WTC11 (cell line): ENCODE measurements around the gene AKT3. TPM values are rescaled to one million over a fixed set of nuclear protein-coding genes. Genes with fewer than 3 reads are reported as not detected.
"Not testable (repeated sequence)": the region's sequence is repeated elsewhere in the genome, so short reads cannot be mapped to it uniquely, and the experiment has no call there.

Experiments used
- ATAC-seq: fragments of 200-7000 bp; cut with Tn5 transposase; 2 replicates; pipeline ENCODE4 v1.10.0; 2021; ENCODE audit warnings: mild to moderate bottlenecking, moderate library complexity
- CTCF ChIA-PET: fragments of 300-600 bp; sonication (Branson Sonifier 250); formaldehyde crosslinking; loops from one replicate; lab custom pipeline; 2021; ENCODE audit warnings: antibody characterized with exemption; lab: Charles Lee
- POLR2A ChIA-PET: fragments of 350-600 bp; sonication (Branson Sonifier 250); formaldehyde crosslinking; loops from one replicate; lab custom pipeline; 2021; ENCODE audit warnings: antibody characterized with exemption; lab: Charles Lee
- DNase-seq: peaks from one replicate; pipeline ENCODE4 v3.0.0; 2021; ENCODE audit warnings: low spot score
- H3K27ac Mint-ChIP-seq: 2 replicates; pipeline ENCODE4 v1.8.0; 2021; ENCODE audit warnings: mixed read lengths
- H3K27me3 Mint-ChIP-seq: 2 replicates; pipeline ENCODE4 v1.8.0; 2021; ENCODE audit warnings: low read depth, mild to moderate bottlenecking, moderate library complexity, mixed read lengths
- H3K36me3 Mint-ChIP-seq: 2 replicates; pipeline ENCODE4 v1.8.0; 2021; ENCODE audit warnings: mixed read lengths
- H3K4me1 Mint-ChIP-seq: 2 replicates; pipeline ENCODE4 v1.8.0; 2022; ENCODE audit warnings: mixed read lengths
- H3K4me3 Mint-ChIP-seq: 2 replicates; pipeline ENCODE4 v1.8.0; 2021; ENCODE audit warnings: mild to moderate bottlenecking, moderate library complexity, mixed read lengths
- H3K9me3 Mint-ChIP-seq: 2 replicates; pipeline ENCODE4 v1.8.0; 2021; ENCODE audit warnings: mixed read lengths
- CREB1 ChIP-seq: sonication (generic); formaldehyde crosslinking; IDR thresholded peaks from 2 replicates; pipeline ENCODE4 v1.8.0; 2023; ENCODE audit warnings: mild to moderate bottlenecking, missing genetic modification reagents
- FOXP1 ChIP-seq: sonication (generic); formaldehyde crosslinking; IDR thresholded peaks from 2 replicates; pipeline ENCODE4 v1.8.0; 2022; ENCODE audit warnings: missing genetic modification reagents, mild to moderate bottlenecking, moderate library complexity, borderline replicate concordance
- HMGA2 ChIP-seq: fragments of 250-450 bp; sonication (Bioruptor Pico); IDR thresholded peaks from 2 replicates; pipeline ENCODE4 v1.4.0; 2021; ENCODE audit warnings: mild to moderate bottlenecking, moderate library complexity
- MAX ChIP-seq: sonication (generic); formaldehyde crosslinking; IDR thresholded peaks from 2 replicates; pipeline ENCODE4 v1.8.0; 2022; ENCODE audit warnings: mild to moderate bottlenecking, missing genetic modification reagents
- MXD4 ChIP-seq: fragments of 250-450 bp; sonication (Bioruptor Pico); IDR thresholded peaks from 2 replicates; pipeline ENCODE4 v1.8.0; 2021; ENCODE audit warnings: mild to moderate bottlenecking, moderate library complexity, borderline replicate concordance
- NFYB ChIP-seq: sonication (generic); formaldehyde crosslinking; conservative IDR thresholded peaks from 2 replicates; pipeline ENCODE4 v1.8.0; 2022; ENCODE audit warnings: low read depth, missing genetic modification reagents
- PRRX2 ChIP-seq: fragments of 250-450 bp; sonication (Bioruptor Pico); IDR thresholded peaks from 2 replicates; pipeline ENCODE4 v1.8.0; 2021; ENCODE audit warnings: mild to moderate bottlenecking
- SMAD3 ChIP-seq: sonication (generic); formaldehyde crosslinking; IDR thresholded peaks from 2 replicates; pipeline ENCODE4 v1.8.0; 2022; ENCODE audit warnings: missing genetic modification reagents, mild to moderate bottlenecking, borderline replicate concordance
- SOX15 ChIP-seq: fragments of 250-450 bp; sonication (Bioruptor Pico); IDR thresholded peaks from 2 replicates; pipeline ENCODE4 v1.9.0; 2021; ENCODE audit warnings: mild to moderate bottlenecking
- TCF7 ChIP-seq: sonication (generic); formaldehyde crosslinking; IDR thresholded peaks from 2 replicates; pipeline ENCODE4 v1.8.0; 2022; ENCODE audit warnings: mild to moderate bottlenecking, low read depth, missing genetic modification reagents, moderate library complexity
- TP53 ChIP-seq: sonication (generic); formaldehyde crosslinking; IDR thresholded peaks from 2 replicates; pipeline ENCODE4 v1.8.1; 2023; ENCODE audit warnings: mild to moderate bottlenecking, missing genetic modification reagents
- ZNF138 ChIP-seq: sonication (generic); formaldehyde crosslinking; conservative IDR thresholded peaks from 2 replicates; pipeline ENCODE4 v1.8.1; 2022; ENCODE audit warnings: mild to moderate bottlenecking, moderate library complexity, missing genetic modification reagents
- ZNF219 ChIP-seq: sonication (generic); formaldehyde crosslinking; IDR thresholded peaks from 2 replicates; pipeline ENCODE4 v1.8.0; 2023; ENCODE audit warnings: missing genetic modification reagents, mild to moderate bottlenecking, borderline replicate concordance
- ZNF263 ChIP-seq: sonication (generic); formaldehyde crosslinking; IDR thresholded peaks from 2 replicates; pipeline ENCODE4 v1.8.1; 2022; ENCODE audit warnings: low read depth, mild to moderate bottlenecking, moderate library complexity, missing genetic modification reagents
- total RNA-seq: library from RNA; stranded (reverse); gene quantifications from 3 replicates; pipeline ENCODE4 v1.2.3, GENCODE V29; 2021
- TF ChIP-seq, protein P1 (sequence below): sonication (generic); formaldehyde crosslinking; conservative IDR thresholded peaks from 2 replicates; pipeline ENCODE4 v1.8.1; 2022; ENCODE audit warnings: mild to moderate bottlenecking, missing genetic modification reagents
- TF ChIP-seq, protein P2 (sequence below): sonication (generic); formaldehyde crosslinking; IDR thresholded peaks from 2 replicates; pipeline ENCODE4 v1.8.1; 2023; ENCODE audit warnings: mild to moderate bottlenecking, missing genetic modification reagents, moderate library complexity
- TF ChIP-seq, protein P3 (sequence below): fragments of 250-450 bp; sonication (Bioruptor Pico); IDR thresholded peaks from 2 replicates; pipeline ENCODE4 v1.9.0; 2021; ENCODE audit warnings: moderate library complexity, mild to moderate bottlenecking, inconsistent platforms, borderline replicate concordance
- TF ChIP-seq, protein P4 (sequence below): sonication (generic); formaldehyde crosslinking; IDR thresholded peaks from 2 replicates; pipeline ENCODE4 v1.8.1; 2022; ENCODE audit warnings: low read depth, mild to moderate bottlenecking, moderate library complexity, missing genetic modification reagents, borderline replicate concordance
- TF ChIP-seq, protein P5 (sequence below): fragments of 200-600 bp; IDR thresholded peaks from 2 replicates; pipeline ENCODE4 v1.8.0; 2022; ENCODE audit warnings: antibody characterized with exemption

AKT3 gene
- total RNA-seq, 1 experiment from 2014 or later = 38.5 TPM

DNA sequence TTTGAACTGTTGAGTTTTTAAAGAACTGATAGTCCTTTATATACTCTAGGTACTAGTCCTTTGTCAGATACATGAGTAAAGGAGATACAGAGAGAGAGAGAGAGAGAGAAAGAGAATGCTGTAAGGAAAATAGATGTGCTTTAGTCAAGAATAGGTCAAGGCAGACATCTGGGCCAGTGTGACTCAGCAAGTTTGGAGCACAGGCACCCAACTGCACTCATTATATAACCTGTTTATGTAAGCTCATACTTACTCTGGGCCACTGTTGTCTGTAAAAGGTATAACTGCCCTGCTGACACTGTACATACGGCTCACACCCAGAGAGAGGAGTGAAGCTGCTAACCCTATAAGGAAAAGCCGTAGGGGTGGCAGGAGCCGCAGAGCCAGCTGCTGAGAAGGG is 32.2 kb upstream of the AKT3 start:
- Mint-ChIP-seq H3K27ac (no peak overlapping the region), H3K4me1 (no peaks in the 10 kb centered on the region), H3K9me3 (0 out of 2 replicates have a peak, but pooled peaks cover 3% of the 10 kb centered on the region), H3K4me3 (no peak overlapping the region), H3K27me3 (no peaks in the 10 kb centered on the region), H3K36me3 (no peaks in the 10 kb centered on the region)
- TF ChIP-seq TCF7 (CRISPR knock-in tag) (no peak), SOX15 (CRISPR knock-in tag) (no peak), MAX (no peak), CREB1 (no peak), HMGA2 (CRISPR knock-in tag) (no peak), ZNF263 (CRISPR knock-in tag) (no peak), FOXP1 (CRISPR knock-in tag) (no peak), MXD4 (CRISPR knock-in tag) (no peak), SMAD3 (CRISPR knock-in tag) (no peak)
- TF ChIP-seq, protein P1, sequence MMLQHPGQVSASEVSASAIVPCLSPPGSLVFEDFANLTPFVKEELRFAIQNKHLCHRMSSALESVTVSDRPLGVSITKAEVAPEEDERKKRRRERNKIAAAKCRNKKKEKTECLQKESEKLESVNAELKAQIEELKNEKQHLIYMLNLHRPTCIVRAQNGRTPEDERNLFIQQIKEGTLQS (CRISPR knock-in tag) = no peak
- TF ChIP-seq, protein P2, sequence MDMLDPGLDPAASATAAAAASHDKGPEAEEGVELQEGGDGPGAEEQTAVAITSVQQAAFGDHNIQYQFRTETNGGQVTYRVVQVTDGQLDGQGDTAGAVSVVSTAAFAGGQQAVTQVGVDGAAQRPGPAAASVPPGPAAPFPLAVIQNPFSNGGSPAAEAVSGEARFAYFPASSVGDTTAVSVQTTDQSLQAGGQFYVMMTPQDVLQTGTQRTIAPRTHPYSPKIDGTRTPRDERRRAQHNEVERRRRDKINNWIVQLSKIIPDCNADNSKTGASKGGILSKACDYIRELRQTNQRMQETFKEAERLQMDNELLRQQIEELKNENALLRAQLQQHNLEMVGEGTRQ (CRISPR knock-in tag) = no peak
- TF ChIP-seq, protein P3, sequence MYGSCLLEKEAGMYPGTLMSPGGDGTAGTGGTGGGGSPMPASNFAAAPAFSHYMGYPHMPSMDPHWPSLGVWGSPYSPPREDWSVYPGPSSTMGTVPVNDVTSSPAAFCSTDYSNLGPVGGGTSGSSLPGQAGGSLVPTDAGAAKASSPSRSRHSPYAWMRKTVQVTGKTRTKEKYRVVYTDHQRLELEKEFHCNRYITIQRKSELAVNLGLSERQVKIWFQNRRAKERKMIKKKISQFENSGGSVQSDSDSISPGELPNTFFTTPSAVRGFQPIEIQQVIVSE (CRISPR knock-in tag) = no peak
- TF ChIP-seq, protein P4, sequence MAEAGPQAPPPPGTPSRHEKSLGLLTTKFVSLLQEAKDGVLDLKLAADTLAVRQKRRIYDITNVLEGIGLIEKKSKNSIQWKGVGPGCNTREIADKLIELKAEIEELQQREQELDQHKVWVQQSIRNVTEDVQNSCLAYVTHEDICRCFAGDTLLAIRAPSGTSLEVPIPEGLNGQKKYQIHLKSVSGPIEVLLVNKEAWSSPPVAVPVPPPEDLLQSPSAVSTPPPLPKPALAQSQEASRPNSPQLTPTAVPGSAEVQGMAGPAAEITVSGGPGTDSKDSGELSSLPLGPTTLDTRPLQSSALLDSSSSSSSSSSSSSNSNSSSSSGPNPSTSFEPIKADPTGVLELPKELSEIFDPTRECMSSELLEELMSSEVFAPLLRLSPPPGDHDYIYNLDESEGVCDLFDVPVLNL = no peak
- TF ChIP-seq, protein P5, sequence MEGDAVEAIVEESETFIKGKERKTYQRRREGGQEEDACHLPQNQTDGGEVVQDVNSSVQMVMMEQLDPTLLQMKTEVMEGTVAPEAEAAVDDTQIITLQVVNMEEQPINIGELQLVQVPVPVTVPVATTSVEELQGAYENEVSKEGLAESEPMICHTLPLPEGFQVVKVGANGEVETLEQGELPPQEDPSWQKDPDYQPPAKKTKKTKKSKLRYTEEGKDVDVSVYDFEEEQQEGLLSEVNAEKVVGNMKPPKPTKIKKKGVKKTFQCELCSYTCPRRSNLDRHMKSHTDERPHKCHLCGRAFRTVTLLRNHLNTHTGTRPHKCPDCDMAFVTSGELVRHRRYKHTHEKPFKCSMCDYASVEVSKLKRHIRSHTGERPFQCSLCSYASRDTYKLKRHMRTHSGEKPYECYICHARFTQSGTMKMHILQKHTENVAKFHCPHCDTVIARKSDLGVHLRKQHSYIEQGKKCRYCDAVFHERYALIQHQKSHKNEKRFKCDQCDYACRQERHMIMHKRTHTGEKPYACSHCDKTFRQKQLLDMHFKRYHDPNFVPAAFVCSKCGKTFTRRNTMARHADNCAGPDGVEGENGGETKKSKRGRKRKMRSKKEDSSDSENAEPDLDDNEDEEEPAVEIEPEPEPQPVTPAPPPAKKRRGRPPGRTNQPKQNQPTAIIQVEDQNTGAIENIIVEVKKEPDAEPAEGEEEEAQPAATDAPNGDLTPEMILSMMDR = no peak
- POLR2A ChIA-PET = no interaction called here
- CTCF ChIA-PET = no interaction called here
- ATAC-seq = no peak
- DNase-seq = no peak

- CTCF ChIA-PET, H3K4me1 Mint-ChIP-seq, DNase-seq, POLR2A ChIA-PET, H3K4me3 Mint-ChIP-seq, H3K27me3 Mint-ChIP-seq, H3K36me3 Mint-ChIP-seq, ATAC-seq, H3K27ac Mint-ChIP-seq: not testable (repeated sequence)
- peaks cover 25% of the 10 kb centered on the region for H3K9me3 Mint-ChIP-seq
Observed at GRCh38 chr1:243877058-243877457, 27.0 kb upstream of the AKT3 start.

DNA sequence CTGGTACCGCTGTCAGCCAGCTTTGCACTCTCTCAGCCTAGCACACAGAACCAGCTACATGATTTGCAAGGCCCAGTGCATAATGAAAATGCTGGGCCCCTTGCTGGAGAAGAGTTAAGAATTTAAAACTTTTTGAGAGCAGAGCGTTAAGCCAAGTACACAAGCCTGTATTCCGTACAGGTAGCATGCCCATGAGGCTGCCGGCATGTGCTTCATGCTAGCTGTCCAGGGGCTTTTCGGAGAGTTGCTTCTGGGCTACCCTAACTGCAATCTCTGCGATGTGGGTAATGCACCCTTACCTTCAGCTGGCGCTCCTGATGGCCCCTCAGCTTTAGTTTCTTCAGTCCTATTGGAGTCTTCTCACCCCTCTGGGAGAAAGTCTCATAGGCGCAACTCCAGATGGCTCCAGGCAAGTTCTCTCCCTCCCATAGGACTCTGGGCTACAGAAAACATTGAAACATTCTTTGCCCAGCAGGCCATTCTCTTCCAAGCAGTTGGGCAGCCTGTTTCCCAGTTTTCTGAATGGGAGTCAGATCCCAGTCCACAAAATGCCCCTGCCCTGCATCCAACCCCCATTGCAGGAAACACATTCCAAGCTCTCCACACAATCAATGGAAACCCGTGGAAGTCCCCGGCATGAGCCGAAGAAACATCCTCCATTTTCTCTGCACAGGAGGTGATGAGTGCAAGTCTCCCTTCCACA is 5.7 kb upstream of the AKT3 start:
- Mint-ChIP-seq H3K4me1 (peaks cover 25% of the 10 kb centered on the region), H3K36me3 (no peaks in the 10 kb centered on the region), H3K27me3 (peaks cover 3% of the 10 kb centered on the region; the same call in 1 of the 2 replicates), H3K4me3 (no peak overlapping the region), H3K9me3 (no peaks in the 10 kb centered on the region), H3K27ac (no peak overlapping the region)
- CTCF ChIA-PET = no interaction called here
- POLR2A ChIA-PET = no interaction called here
- TF ChIP-seq FOXP1 (CRISPR knock-in tag) (no peak), ZNF219 (CRISPR knock-in tag) (no peak), PRRX2 (no peak), TP53 (CRISPR knock-in tag) (no peak), SMAD3 (CRISPR knock-in tag) (0 out of 2 replicates have a peak, but pooled peaks have one; percentile 35), NFYB (CRISPR knock-in tag) (no peak), MXD4 (CRISPR knock-in tag) (no peak), ZNF138 (CRISPR knock-in tag) (0 out of 2 replicates have a peak, but pooled peaks have one; percentile 51)
- DNase-seq (no peak), ATAC-seq (peak; percentile 65)
